SH-SY5Y (cell line): Measurements from ENCODE around the gene ITPK1.

ENCODE experiments used
- GATA2 ChIP-seq: IDR thresholded peaks from 2 replicates; pipeline ENCODE4 v1.6.1; 2011; ENCODE audit warnings: mild to moderate bottlenecking, low read depth, low read length
- GATA3 ChIP-seq: IDR thresholded peaks from 2 replicates; pipeline ENCODE4 v1.6.1; 2011; ENCODE audit warnings: low read depth, mild to moderate bottlenecking, low read length, moderate library complexity

DNA sequence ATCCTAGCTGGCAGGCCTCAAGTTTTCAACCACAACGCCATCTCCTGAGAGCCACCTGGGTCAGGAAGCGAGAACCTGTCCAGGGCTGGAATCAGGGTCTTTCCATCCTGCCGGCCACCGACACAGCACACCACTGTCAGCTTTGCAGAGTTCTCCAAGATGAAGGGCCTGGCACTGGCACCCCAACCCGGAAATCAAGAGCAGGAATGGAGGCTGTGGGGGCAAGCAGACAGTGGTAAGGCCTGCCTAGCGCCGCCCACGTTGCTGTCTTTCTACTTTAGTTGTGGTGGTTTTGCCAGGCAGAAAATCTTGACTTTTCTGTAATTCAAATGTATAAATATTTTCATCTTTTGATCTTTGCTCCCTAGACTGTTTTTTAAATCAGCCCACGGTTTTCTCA, 90.7 kb downstream of the ITPK1 start:
- TF ChIP-seq GATA2, result no peak
- no peak for TF ChIP-seq GATA3
